RCC 7860 (cell line): ENCODE data around the gene DDX19B.
A peak's percentile ranks its signal among the peaks of the same experiment; 100 is the strongest.
"Not testable (repeated sequence)": the region's sequence is repeated elsewhere in the genome, so short reads cannot be mapped to it uniquely, and the experiment has no call there.

Experiments used
- DNase-seq: peaks from one replicate; pipeline ENCODE4 v3.0.0-alpha.2; 2015; ENCODE audit warnings: low spot score
- FAIRE-seq: peaks from 2 replicates; lab custom pipeline; 2012; peaks lifted over from hg19 to GRCh38; lab: Jason Lieb, UNC

Gene DDX19B

DNA sequence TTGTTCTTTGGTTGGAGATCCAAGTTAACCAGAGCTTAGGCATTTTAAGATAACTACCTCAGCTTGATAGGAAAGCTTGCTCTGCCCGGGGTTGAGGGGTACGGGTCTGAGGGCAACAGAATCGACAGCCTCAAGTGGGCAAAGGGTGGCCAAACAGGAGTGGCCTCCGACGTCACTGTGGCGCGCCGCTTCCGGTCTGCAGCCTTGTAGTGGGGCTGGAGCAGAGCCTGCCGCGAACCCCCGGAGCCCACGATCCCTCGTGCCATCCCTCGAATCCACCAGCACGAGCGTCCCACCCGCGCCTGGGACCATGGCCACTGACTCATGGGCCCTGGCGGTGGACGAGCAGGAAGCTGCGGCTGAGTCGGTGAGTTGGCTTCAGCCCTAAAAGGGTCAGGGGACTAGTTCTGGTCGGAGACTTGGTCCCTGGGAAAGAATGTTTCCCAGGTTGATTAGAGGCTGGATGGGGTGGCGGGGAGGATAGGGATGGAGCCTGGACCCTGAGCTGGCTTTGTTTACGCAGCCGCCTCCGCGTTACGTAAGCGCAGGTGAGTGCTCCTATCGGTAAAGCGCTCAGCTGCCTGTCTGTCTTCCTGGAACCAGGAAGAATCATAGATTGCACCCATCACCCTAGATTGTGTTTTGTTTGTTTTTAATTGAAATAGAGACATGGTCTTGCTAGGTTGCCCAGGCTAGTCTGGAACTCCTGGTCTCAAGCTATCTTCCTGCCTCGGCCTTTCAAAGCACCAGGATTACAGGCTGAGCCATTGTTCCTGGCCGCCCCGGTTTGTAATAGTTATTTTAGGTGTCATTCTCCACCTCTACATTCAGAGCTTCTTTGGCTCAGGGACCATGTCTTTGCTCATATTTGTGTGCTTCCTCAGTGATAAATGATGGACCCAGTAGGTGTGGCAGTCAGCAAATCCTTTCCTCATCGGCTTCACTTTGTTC lies at the start of gene DDX19B:
Gene DDX19B, plus strand, starts transcription at position 199 of the 951 bp plus-strand sequence. Its CDS starts 112 bp downstream, at position 311.
- DNase-seq (peak; percentile 37), FAIRE-seq (no peak)

DNA sequence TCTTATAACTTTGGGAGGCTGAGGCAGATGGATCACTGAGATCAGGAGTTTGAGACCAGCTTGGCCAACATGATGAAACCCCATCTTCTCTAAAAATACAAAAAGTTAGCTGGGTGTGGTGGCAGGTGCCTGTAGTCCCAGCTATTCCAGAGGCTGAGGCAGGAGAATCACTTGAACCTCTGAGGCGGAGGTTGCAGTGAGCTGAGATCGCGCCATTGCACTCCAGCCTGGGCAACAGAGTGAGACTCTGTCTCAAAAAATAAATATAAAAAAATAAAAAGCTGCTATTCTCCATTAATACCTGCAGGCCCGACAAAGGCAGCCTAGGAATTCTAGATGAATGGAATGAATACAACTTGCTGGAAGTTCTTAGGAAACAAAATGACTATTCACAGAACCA lies 49.3 kb upstream of the DDX19B start:
- not testable (repeated sequence) for DNase-seq, FAIRE-seq

- FAIRE-seq (no peak), DNase-seq (peak; percentile 11)
These were observed 48.0 kb upstream of the DDX19B start for GRCh38 chr16:70250748-70251628.

DNA sequence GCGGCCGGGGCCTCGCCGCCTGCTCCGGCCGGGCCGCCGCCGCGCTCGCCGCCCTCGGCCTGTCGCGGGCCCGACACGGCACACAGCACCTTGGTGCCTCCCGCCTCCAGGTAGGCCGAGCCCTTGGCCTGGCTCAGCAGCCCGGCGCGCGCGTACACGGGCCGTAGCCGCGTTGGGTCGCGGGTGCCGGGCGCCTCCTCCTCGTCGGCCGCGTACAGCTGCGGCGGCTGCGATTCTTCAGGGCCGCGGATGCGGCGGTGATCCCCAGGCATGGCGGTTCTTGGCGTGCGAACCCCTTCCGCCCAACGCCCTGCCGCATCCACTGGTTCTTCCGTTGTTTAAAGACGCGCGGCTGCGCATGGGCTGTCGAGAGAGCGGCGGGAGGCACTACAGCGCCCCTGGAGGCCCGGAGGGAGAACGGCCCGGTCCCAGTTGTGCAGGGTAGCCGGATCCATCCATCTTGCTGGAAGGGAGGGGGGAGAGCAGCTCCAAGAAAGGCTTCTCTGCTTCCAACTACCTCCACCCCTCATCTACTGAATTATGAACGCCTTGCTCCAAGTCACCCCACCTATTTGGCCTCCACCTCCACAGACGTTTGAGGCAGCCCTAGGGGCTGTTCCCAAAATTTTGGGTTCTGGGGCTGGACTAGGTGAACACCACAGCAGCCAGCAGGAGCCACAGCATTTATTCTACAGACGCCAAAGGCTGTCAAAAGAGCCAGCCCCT lies 47.2 kb upstream of the DDX19B start, which contains the start of gene EXOSC6:
Gene EXOSC6, minus strand, starts transcription at position 312 of the 726 bp plus-strand sequence. Its CDS starts 40 bp downstream, at position 272.
- DNase-seq (peak; percentile 90), FAIRE-seq (no peak)

- no peak for FAIRE-seq
- DNase-seq: no peak
These were observed 46.5 kb upstream of the DDX19B start for GRCh38 chr16:70252355-70252988.

GRCh38 chr16:70253291-70254106 lies 45.5 kb upstream of the DDX19B start:
- FAIRE-seq (no peak), DNase-seq (peak; percentile 14)

DNA sequence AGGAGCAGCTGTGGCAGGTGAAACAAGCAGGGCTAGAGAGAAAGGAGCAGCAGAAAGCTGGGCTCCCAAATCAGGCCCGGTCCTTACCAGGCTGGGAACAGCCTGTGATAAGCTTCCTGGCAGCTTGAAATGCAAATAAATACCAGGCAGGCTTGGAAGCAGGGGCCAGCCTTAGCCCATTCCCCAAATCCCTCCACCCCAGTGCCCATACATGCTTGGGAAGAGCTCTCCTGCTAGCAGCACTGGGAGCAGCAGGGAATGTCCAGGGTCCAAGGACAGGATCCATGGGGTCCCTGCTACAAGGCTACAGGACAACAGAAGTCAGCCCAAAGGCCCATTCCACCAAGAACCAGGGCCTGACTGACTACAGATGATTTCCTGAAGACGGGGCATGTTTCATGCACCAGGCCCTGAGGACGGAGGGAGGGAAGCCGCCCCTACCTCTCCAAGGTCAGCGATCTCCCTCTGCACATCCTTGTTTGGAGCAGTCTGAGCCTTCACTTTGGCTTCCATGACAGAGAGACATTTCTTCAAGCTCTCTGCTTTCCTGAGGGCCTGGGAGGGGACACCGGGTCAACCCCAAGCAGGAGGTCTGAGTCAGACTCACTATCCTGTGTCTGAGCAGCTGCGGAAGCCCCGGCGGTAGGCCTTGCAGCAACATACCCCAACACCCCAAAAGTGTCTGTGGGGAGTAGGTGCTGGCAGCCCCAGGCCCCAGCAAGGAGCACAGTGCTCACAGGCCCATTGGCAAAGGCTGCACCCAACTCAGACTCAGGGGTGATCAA lies 44.6 kb upstream of the DDX19B start:
- FAIRE-seq (no peak), DNase-seq (no peak)

GRCh38 chr16:70254965-70255286 lies 44.1 kb upstream of the DDX19B start:
- FAIRE-seq (no peak), DNase-seq (no peak)

- DNase-seq (no peak), FAIRE-seq (no peak)
These were observed 43.4 kb upstream of the DDX19B start for GRCh38 chr16:70255574-70255973.

GRCh38 chr16:70257391-70257790 lies 41.6 kb upstream of the DDX19B start:
- DNase-seq (no peak), FAIRE-seq (no peak)

DNA sequence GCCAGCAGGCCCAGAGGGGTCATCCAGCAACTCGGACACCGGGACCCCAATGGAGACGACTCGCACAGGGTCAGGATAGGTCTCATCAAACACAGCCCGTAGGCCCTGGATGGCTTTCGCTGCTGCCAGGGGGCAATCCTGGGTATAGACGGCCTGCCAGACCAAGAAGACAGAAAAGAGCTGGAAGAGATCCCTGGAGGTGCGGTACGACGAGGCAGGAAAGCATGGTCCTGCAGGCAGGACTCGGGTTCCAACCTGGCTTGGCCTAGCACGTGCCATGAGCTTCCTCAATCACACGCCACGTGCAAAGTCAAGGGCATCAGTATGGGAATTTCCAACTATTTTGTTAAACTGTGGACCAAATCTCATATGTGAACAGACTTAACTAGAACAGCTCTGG lies 40.9 kb upstream of the DDX19B start:
- DNase-seq: no peak
- FAIRE-seq: no peak

DNA sequence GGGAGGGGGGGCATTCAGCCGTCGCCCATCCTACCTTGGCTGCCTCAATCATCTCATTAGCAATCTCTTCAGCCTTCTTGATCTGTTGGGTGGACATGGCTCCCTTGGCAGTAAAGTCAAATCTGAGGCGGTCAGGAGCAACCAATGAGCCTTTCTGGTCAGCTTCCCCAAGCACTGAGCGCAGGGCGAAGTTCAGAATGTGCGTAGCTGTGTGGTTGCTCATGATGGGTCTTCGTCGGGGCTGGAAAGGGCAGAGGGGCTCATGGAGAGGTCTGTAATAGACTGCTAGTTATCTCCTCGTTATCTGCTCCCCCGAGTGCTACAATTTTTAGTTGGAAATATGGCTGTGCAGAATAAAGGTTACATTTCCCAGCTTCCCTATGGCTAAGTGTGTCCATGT lies 40.0 kb upstream of the DDX19B start:
- FAIRE-seq (no peak), DNase-seq (no peak)

- DNase-seq, FAIRE-seq: not testable (repeated sequence)
These were observed 39.1 kb upstream of the DDX19B start for GRCh38 chr16:70259903-70260302.

GRCh38 chr16:70267516-70267915 lies 31.5 kb upstream of the DDX19B start:
- no peak for FAIRE-seq
- DNase-seq: peak; percentile 24

DNA sequence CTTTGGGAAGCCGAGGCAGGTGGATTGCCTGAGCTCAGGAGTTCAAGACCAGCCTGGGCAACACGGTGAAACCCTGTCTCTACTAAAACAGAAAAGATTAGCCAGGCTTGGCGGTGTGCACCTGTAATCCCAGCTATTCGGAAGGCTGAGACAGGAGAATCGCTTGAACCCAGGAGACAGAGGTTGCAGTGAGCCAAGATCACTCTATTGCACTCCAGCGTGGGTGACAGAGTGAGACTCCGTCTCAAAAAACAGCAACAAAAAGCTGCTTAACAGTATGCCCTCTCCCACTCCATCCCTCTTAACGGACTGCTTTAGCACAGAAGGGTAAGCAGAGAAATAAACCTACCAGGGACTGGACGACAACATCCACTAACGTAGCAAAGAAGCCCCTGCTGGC lies 31.1 kb upstream of the DDX19B start:
- DNase-seq, FAIRE-seq: not testable (repeated sequence)

- FAIRE-seq (no peak), DNase-seq (no peak)
These were observed 29.5 kb upstream of the DDX19B start for GRCh38 chr16:70269471-70269870.

GRCh38 chr16:70270176-70270575 lies 28.8 kb upstream of the DDX19B start:
- no peak for FAIRE-seq
- no peak for DNase-seq

DNA sequence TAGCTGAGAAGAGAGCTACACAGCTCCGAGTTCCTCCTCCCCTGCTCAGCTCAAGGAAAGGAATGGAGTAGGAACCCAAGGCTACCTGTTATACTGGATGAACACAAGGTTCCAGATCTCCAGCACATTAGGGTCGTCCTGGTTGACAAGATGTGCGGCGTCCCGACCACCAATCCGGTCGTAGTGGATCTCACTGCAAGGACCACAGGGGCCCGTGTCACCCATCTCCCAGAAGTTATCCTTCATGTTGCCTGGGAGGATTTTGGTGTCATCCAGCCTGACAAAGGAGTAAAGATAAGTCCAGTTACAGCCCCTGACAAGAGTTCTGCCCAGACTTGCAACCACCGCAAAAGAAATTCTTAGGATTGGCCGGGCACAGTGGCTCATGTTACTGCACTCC lies 27.3 kb upstream of the DDX19B start:
- FAIRE-seq (no peak), DNase-seq (no peak)

DNA sequence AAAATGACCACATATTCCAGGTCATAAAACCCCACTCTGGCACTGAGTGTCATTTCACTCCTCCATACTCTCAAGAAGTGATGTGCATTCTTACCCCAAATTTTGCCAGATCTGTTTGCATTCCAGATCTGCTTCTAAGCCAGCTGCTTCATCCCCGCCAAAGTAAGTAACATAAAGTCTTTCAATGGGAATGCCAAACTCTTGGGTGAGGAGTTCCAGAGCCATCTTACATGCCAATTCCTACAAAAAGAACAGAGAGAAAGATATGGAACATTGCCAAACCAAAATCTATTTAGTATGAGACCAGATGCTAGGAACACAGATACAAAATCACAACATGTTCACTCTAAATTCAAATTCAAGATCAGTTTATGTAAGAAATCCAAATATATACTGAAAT lies 22.6 kb upstream of the DDX19B start:
- no peak for DNase-seq
- FAIRE-seq: no peak
